Measurements from ENCODE around the gene OR4B1.

GRCh38 chr11:48167380-48167779, 49.2 kb upstream of the OR4B1 start:
- TF ChIP-seq BACH1 (IDR thresholded peaks at IDR 0.05; ENCODE audit: low read length) = no peak
- no peak for TF ChIP-seq MAFK (IDR thresholded peaks at IDR 0.05; ENCODE audit: low read depth, low read length)
